ENCODE results near the gene IFIT2. TPM values are rescaled to one million over a fixed set of nuclear protein-coding genes. Genes with fewer than 3 reads are reported as not detected.

Gene IFIT2
- total RNA-seq, 1 experiment from 2014 or later: 0.15 TPM

- TF ChIP-seq RORB (CRISPR knock-in tag; IDR thresholded peaks at IDR 0.05): no peak
- no peak for TF ChIP-seq PRDM15 (CRISPR knock-in tag; IDR thresholded peaks at IDR 0.05)
- no peak for TF ChIP-seq HMGA2 (CRISPR knock-in tag; IDR thresholded peaks at IDR 0.05)
Observed at GRCh38 chr10:89304026-89304425, 2.2 kb downstream of the IFIT2 start (continued).

GRCh38 chr10:89304446-89304845 is 2.6 kb downstream of the IFIT2 start:
- H3K4me3 Mint-ChIP-seq: no peak overlapping the region
- ChIA-PET CTCF (interaction anchor here (1.3 kb wide), 2 partner anchors 65 to 85 kb away, joined by 3 to 4 read pairs; no protein-coding TSS in a partner anchor), POLR2A (interaction anchor here (1.1 kb wide), 1 partner anchor 65 kb away, joined by 3 read pairs; no protein-coding TSS in a partner anchor)
- H3K27ac Mint-ChIP-seq: no peak overlapping the region
- no peaks in the 10 kb centered on the region; the same call in 1 of the 2 replicates for H3K9me3 Mint-ChIP-seq
- TF ChIP-seq ARID4B (CRISPR knock-in tag; IDR thresholded peaks at IDR 0.05; ENCODE audit: borderline replicate concordance): no peak
- TF ChIP-seq FOXP1 (CRISPR knock-in tag; IDR thresholded peaks at IDR 0.05; ENCODE audit: borderline replicate concordance): no peak
- TF ChIP-seq MLX (CRISPR knock-in tag; IDR thresholded peaks at IDR 0.05): no peak
- TF ChIP-seq ZNF416 (CRISPR knock-in tag; IDR thresholded peaks at IDR 0.05): no peak
- TF ChIP-seq SMAD3 (CRISPR knock-in tag; IDR thresholded peaks at IDR 0.05; ENCODE audit: borderline replicate concordance): no peak
- H3K4me1 Mint-ChIP-seq: peaks cover 16% of the 10 kb centered on the region
- no peak for DNase-seq (ENCODE audit: low spot score)
- no peak for ATAC-seq
- H3K27me3 Mint-ChIP-seq (ENCODE audit: low read depth): no peaks in the 10 kb centered on the region
- no peaks in the 10 kb centered on the region for H3K36me3 Mint-ChIP-seq

- DNase-seq (ENCODE audit: low spot score) (no peak), ATAC-seq (no peak)
- CTCF ChIA-PET: interaction anchor here (1.0 to 1.3 kb wide), 2 partner anchors 64 to 84 kb away, joined by 3 to 4 read pairs; no protein-coding TSS in a partner anchor
- POLR2A ChIA-PET: no interaction called here
- Mint-ChIP-seq H3K9me3 (no peaks in the 10 kb centered on the region), H3K27me3 (ENCODE audit: low read depth) (no peaks in the 10 kb centered on the region), H3K27ac (no peak overlapping the region), H3K4me1 (peaks cover 16% of the 10 kb centered on the region), H3K36me3 (no peaks in the 10 kb centered on the region), H3K4me3 (no peak overlapping the region)
- TF ChIP-seq HMGA2 (CRISPR knock-in tag; IDR thresholded peaks at IDR 0.05) (peak; percentile 68; the same call in 1 of the 2 replicates), TCF7 (CRISPR knock-in tag; IDR thresholded peaks at IDR 0.05; ENCODE audit: low read depth) (no peak)
Observed at GRCh38 chr10:89304925-89305324, 3.1 kb downstream of the IFIT2 start.

GRCh38 chr10:89305766-89306433 is 4.1 kb downstream of the IFIT2 start:
- ChIA-PET CTCF (interaction anchor here (1.0 kb wide), 1 partner anchor 63 kb away, joined by 4 read pairs; no protein-coding TSS in a partner anchor), POLR2A (no interaction called here)
- H3K36me3 Mint-ChIP-seq: no peaks in the 10 kb centered on the region
- H3K4me3 Mint-ChIP-seq: no peak overlapping the region
- peaks cover 19% of the 10 kb centered on the region for H3K4me1 Mint-ChIP-seq
- H3K9me3 Mint-ChIP-seq: no peaks in the 10 kb centered on the region
- H3K27me3 Mint-ChIP-seq (ENCODE audit: low read depth): no peaks in the 10 kb centered on the region
- DNase-seq (ENCODE audit: low spot score): no peak
- no peak for TF ChIP-seq MAX (CRISPR knock-in tag; IDR thresholded peaks at IDR 0.05)
- TF ChIP-seq GTF2I (CRISPR knock-in tag; conservative IDR thresholded peaks at IDR 0.05): no peak
- ATAC-seq: no peak
- no peak overlapping the region for H3K27ac Mint-ChIP-seq
